GM12878 (cell line): ENCODE measurements around the gene KIDINS220. TPM values are rescaled to one million over a fixed set of nuclear protein-coding genes. Genes with fewer than 3 reads are reported as not detected.

Experiments used
- ATAC-seq: fragments of 200-7000 bp; cut with Tn5 transposase; 3 replicates; pipeline ENCODE4 v1.9.1; 2020; ENCODE audit warnings: mild to moderate bottlenecking, moderate library complexity
- BruUV-seq: library from RNA; stranded (reverse); fragments of 400-500 nt; replicated peaks from 2 replicates; lab custom pipeline; 2021; lab: Mats Ljungman, UMichigan
- CTCF ChIA-PET: fragments of 300-600 bp; sonication (Branson Sonifier 250); formaldehyde crosslinking; extraction: SDS; loops from one replicate; lab custom pipeline; 2021; ENCODE audit warnings: inconsistent platforms; lab: Yijun Ruan, JAX
- POLR2A ChIA-PET: fragments of 350-600 bp; formaldehyde crosslinking; extraction: SDS; loops from one replicate; lab custom pipeline; 2021; ENCODE audit warnings: inconsistent platforms; lab: Charles Lee
- RAD21 ChIA-PET: fragments of 300-600 bp; sonication (Branson Sonifier 250); formaldehyde crosslinking; loops from one replicate; lab custom pipeline; 2023; ENCODE audit warnings: antibody characterized with exemption; ENCODE audit not compliant: unreplicated experiment; lab: Charles Lee
- SMC1A ChIA-PET: fragments of 300-600 bp; sonication (Branson Sonifier 250); formaldehyde crosslinking; loops from one replicate; lab custom pipeline; 2023; ENCODE audit not compliant: unreplicated experiment, uncharacterized antibody; lab: Charles Lee
- DNase-seq: peaks from one replicate; pipeline ENCODE4 v3.0.0-alpha.2; 2011; ENCODE audit warnings: low read depth, low spot score
- FAIRE-seq: peaks from 3 replicates; lab custom pipeline; 2011; peaks lifted over from hg19 to GRCh38; lab: Jason Lieb, UNC
- H2AFZ ChIP-seq: 2 replicates; pipeline ENCODE4 v1.6.0; 2011; ENCODE audit warnings: low read depth, low read length, control low read depth; ENCODE audit not compliant: control insufficient read depth
- H3K27ac ChIP-seq: 2 replicates; pipeline ENCODE4 v1.5.1; 2011; ENCODE audit warnings: control low read depth; ENCODE audit not compliant: control insufficient read depth, insufficient read depth
- H3K27me3 ChIP-seq, 2 experiments: replicated peaks in 1 of 2; 2 replicates each; pipeline versions ENCODE4 v1.6.0 to v1.6.1; 2011; ENCODE audit warnings: low read length in 1 of 2; ENCODE audit not compliant: control insufficient read depth in 2 of 2, insufficient read depth in 2 of 2
- H3K36me3 ChIP-seq, 2 experiments: 2 replicates each; pipeline ENCODE4 v1.5.1; 2011; ENCODE audit warnings: low read length in 1 of 2; ENCODE audit not compliant: control insufficient read depth in 2 of 2, insufficient read depth in 2 of 2
- H3K4me1 ChIP-seq: 2 replicates; pipeline ENCODE4 v1.6.1; 2011; ENCODE audit warnings: mild to moderate bottlenecking, low read length, moderate library complexity, mixed read lengths; ENCODE audit not compliant: control insufficient read depth, insufficient read depth
- H3K4me2 ChIP-seq: 2 replicates; pipeline ENCODE4 v1.6.0; 2011; ENCODE audit warnings: control low read depth; ENCODE audit not compliant: control insufficient read depth, insufficient read depth
- H3K4me3 ChIP-seq: fragments of 200-600 bp; sonication (generic); 2 replicates; pipeline ENCODE4 v1.5.1; 2016
- H3K79me2 ChIP-seq: 2 replicates; pipeline ENCODE4 v1.6.0; 2011; ENCODE audit warnings: low read length; ENCODE audit not compliant: control insufficient read depth, insufficient read depth
- H3K9ac ChIP-seq: 2 replicates; pipeline ENCODE4 v1.8.0; 2011; ENCODE audit warnings: low read length, control low read depth, mixed read lengths; ENCODE audit not compliant: control insufficient read depth, insufficient read depth
- H3K9me3 ChIP-seq: replicated peaks from 3 replicates; pipeline ENCODE4 v1.5.1; 2011; ENCODE audit warnings: mild to moderate bottlenecking, low read length; ENCODE audit not compliant: control insufficient read depth, insufficient read depth
- H4K20me1 ChIP-seq: 2 replicates; pipeline ENCODE4 v1.6.0; 2011; ENCODE audit not compliant: control insufficient read depth, insufficient read depth
- E2F4 ChIP-seq: IDR thresholded peaks from 2 replicates; pipeline ENCODE4 v1.6.1; 2012; ENCODE audit warnings: low read depth, low read length, improper control_type of control experiment
- IKZF2 ChIP-seq, 2 experiments: fragments of 450-650 bp; IDR thresholded peaks; 2 replicates each; pipeline ENCODE4 v1.6.1; 2017; ENCODE audit warnings: mild to moderate bottlenecking in 2 of 2, moderate library complexity in 2 of 2
- MEF2B ChIP-seq: fragments of 450-650 bp; IDR thresholded peaks from 2 replicates; pipeline ENCODE4 v1.6.1; 2018; ENCODE audit warnings: mild to moderate bottlenecking, moderate library complexity; ENCODE audit not compliant: partially characterized antibody, poor library complexity, severe bottlenecking
- WGBS: methylation state at CpG from one replicate; pipeline ENCODE4 v1.1.6; 2016; ENCODE audit warnings: low lambda C conversion rate; ENCODE audit not compliant: insufficient replicate concordance, insufficient coverage; ENCODE audit errors: missing lambda C conversion rate; 5-methylcytosine and 5-hydroxymethylcytosine counted together
- in situ Hi-C: fragments of 300-500 bp; cut with MboI; formaldehyde crosslinking; loops from 9 replicates; pipeline ENCODE4 v1.14.3; 2018; ENCODE audit warnings: mixed read lengths
- intact Hi-C: fragments of 100-400 bp; cut with micrococcal nuclease; formaldehyde crosslinking; loops from one replicate; pipeline ENCODE4 v1.14.2; 2022; ENCODE audit not compliant: unreplicated experiment
- polyA plus RNA-seq, 11 experiments: library from polyadenylated mRNA; depleted of rRNA in 4 of 11; unstranded in 6 of 11; stranded (reverse) in 5 of 11; fragments of >200 nt; fragmentation: Nextera tagmentation in 4 of 11; fragmentation: Illumina TruSeq in 1 of 11; extraction: Ambion mirVana in 4 of 11; extraction: Trizol in 1 of 11; gene quantifications; 1 replicate in 1 of 11; 2 replicates in 10 of 11; pipeline versions ENCODE4 v1.2.1 to v1.2.3, GENCODE V29; 2011 to 2016; ENCODE audit warnings: inconsistent platforms in 2 of 11, missing spikeins in 2 of 11, low read depth in 1 of 11
- total RNA-seq, 4 experiments: library from RNA; depleted of rRNA in 3 of 4; stranded (reverse); fragments of >200 nt in 3 of 4; fragmentation: Illumina TruSeq in 1 of 4; extraction: Trizol in 1 of 4; gene quantifications; 2 replicates each; pipeline versions ENCODE4 v1.2.1 to v1.2.3, GENCODE V29; 2013 to 2021
- TF ChIP-seq, protein P1 (sequence below): IDR thresholded peaks from 2 replicates; pipeline ENCODE4 v1.6.1; 2012; ENCODE audit warnings: low read length, inconsistent platforms

KIDINS220 gene
- total and polyA plus RNA-seq, 10 of the 15 experiments (the other 5 are each of a cell fraction or from before 2014, with no cell fraction given), result 6.0 to 31.2 (median 16.0) TPM

DNA sequence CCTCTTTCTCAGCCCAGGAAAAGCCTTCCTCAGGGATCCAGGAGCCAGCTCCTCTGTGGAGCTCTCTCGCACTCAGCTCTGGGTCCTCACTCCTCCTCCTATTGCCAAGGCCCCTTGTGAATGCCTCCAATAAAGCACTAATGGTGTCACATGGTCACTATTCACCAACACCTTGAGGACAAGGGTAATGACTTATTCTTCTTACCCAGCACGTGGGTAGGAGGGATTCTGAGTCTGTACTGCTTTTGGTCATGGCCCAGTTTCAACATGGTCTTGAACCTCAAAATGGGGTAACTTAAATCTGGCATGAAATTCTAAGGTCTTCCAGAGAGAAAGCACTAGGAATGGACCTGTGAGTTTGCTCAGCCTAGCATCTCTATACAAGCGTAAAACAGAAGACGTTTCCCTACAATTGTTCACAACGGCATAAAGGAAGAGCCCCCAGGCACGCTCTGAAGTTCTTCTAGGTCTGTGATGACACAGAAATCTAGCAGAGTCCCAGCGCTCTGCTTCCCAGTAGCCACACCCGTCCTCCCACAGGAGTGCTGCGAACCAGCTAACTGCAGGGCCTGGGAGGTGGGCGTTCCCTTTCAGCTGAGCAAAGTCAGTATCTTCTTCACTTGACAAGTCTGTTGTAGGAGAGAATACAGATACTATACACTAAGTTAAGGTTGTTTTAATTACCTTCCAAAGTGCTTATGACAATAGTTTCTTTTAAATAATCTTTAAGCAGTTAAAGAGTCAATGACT lies 14.6 kb upstream of the KIDINS220 start:
- no peak for FAIRE-seq
- Histone ChIP-seq H3K9ac (no peak overlapping the region), H3K4me1 (no peaks in the 10 kb centered on the region), H3K4me2 (no peak overlapping the region), H3K27me3 (no peaks in the 10 kb centered on the region), H3K9me3 (no peaks in the 10 kb centered on the region), H3K36me3 (no peaks in the 10 kb centered on the region), H4K20me1 (no peaks in the 10 kb centered on the region), H3K79me2 (no peaks in the 10 kb centered on the region), H3K4me3 (no peak overlapping the region), H2AFZ (no peak overlapping the region), H3K27ac (no peak overlapping the region)
- no peak for ATAC-seq
- BruUV-seq, result no TSS peak
- TF ChIP-seq, protein P1, sequence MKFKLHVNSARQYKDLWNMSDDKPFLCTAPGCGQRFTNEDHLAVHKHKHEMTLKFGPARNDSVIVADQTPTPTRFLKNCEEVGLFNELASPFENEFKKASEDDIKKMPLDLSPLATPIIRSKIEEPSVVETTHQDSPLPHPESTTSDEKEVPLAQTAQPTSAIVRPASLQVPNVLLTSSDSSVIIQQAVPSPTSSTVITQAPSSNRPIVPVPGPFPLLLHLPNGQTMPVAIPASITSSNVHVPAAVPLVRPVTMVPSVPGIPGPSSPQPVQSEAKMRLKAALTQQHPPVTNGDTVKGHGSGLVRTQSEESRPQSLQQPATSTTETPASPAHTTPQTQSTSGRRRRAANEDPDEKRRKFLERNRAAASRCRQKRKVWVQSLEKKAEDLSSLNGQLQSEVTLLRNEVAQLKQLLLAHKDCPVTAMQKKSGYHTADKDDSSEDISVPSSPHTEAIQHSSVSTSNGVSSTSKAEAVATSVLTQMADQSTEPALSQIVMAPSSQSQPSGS, result no peak
- no peak for TF ChIP-seq MEF2B
- no peak for TF ChIP-seq IKZF2 (IDR thresholded peaks at IDR 0.05)
- TF ChIP-seq E2F4, result no peak
- ChIA-PET RAD21 (interaction anchor here (1.0 kb wide), 1 partner anchor 8 kb away, joined by 3 read pairs; no protein-coding TSS in a partner anchor), POLR2A (interaction anchor here (0.6 kb wide), 1 partner anchor 15 kb away, joined by 4 read pairs; the partner anchor contains the start of gene KIDINS220), SMC1A (interaction anchor here (1.2 kb wide), 1 partner anchor 13 kb away, joined by 3 read pairs; no protein-coding TSS in a partner anchor), CTCF (no interaction called here)
- DNase-seq, result no peak
- in situ Hi-C loops (no loop called here), intact Hi-C loops (no loop called here)
- WGBS, result 49% methylated on average over 10 of the region's 10 CpGs
